Measurements from ENCODE around the gene GPATCH3. TPM values are rescaled to one million over a fixed set of nuclear protein-coding genes. Genes with fewer than 3 reads are reported as not detected.
"Not testable (repeated sequence)": the region's sequence is repeated elsewhere in the genome, so short reads cannot be mapped to it uniquely, and the experiment has no call there.

The GPATCH3 gene
- total and polyA plus RNA-seq, 5 experiments from 2014 or later: 10.9 to 30.3 (median 15.2) TPM

GRCh38 chr1:26848941-26849774 is 51.1 kb downstream of the GPATCH3 start:
- H3K9me3 Mint-ChIP-seq: no peaks in the 10 kb centered on the region
- no peaks in the 10 kb centered on the region for H3K27me3 Mint-ChIP-seq
- peaks cover 0 to 6% (median 3%) of the 10 kb centered on the region in 4 donors for H3K4me1 Mint-ChIP-seq
- H3K27ac Mint-ChIP-seq: peak overlapping the region in 2 of 10 donors; percentile 4 to 34
- ATAC-seq (no peak), DNase-seq (no peak)
- POLR2A ChIA-PET: interaction anchor here (0.6 to 1.2 kb wide), 3 partner anchors 41 to 113 kb away, joined by 3 to 4 read pairs (median 3); partner anchors contain the start of gene GPN2
- H3K4me3 Mint-ChIP-seq: no peak overlapping the region
- peaks cover 0 to 85% (median 21%) of the 10 kb centered on the region in 3 donors for H3K36me3 Mint-ChIP-seq

- Mint-ChIP-seq H3K36me3 (peaks cover 0 to 87% (median 21%) of the 10 kb centered on the region in 3 donors), H3K27me3 (no peaks in the 10 kb centered on the region), H3K4me3 (no peak overlapping the region), H3K9me3 (no peaks in the 10 kb centered on the region), H3K4me1 (peaks cover 0 to 6% (median 3%) of the 10 kb centered on the region in 4 donors), H3K27ac (peak overlapping the region in 2 of 10 donors; percentile 32 to 68)
- no peak for ATAC-seq
- POLR2A ChIA-PET: interaction anchor here (1.2 kb wide), 2 partner anchors 42 to 45 kb away, joined by 3 read pairs; partner anchors contain the start of gene GPN2
- DNase-seq: no peak
Measured at GRCh38 chr1:26848499-26848898, 51.8 kb downstream of the GPATCH3 start.

DNA sequence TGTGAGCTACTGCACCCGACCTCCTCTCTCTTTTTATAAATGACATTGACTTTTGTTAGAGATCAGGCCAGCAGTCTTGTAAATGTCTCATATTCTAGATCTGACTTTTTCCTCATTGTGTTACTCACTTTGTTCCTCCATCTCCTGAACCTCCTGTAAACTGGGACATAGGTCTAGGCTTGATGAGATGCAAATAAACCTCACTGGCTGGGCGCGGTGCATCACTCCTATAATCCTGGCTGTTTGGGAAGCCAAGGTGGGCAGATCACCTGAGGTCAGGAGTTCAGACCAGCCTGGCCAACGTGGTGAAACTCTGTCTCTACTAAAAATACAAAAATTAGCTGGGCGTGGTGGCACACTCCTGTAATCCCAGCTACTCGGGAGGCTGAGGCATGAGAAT is 52.4 kb downstream of the GPATCH3 start:
- H3K36me3 Mint-ChIP-seq: peaks cover 0 to 89% (median 18%) of the 10 kb centered on the region in 3 donors
- POLR2A ChIA-PET: interaction anchor here (1.2 kb wide), 2 partner anchors 43 to 46 kb away, joined by 3 read pairs; partner anchors contain the start of gene GPN2
- not testable (repeated sequence) for H3K4me1 Mint-ChIP-seq, H3K27me3 Mint-ChIP-seq, H3K4me3 Mint-ChIP-seq, ATAC-seq, DNase-seq, H3K9me3 Mint-ChIP-seq
- H3K27ac Mint-ChIP-seq: peak overlapping the region in 2 of 10 donors; percentile 63 to 69

DNA sequence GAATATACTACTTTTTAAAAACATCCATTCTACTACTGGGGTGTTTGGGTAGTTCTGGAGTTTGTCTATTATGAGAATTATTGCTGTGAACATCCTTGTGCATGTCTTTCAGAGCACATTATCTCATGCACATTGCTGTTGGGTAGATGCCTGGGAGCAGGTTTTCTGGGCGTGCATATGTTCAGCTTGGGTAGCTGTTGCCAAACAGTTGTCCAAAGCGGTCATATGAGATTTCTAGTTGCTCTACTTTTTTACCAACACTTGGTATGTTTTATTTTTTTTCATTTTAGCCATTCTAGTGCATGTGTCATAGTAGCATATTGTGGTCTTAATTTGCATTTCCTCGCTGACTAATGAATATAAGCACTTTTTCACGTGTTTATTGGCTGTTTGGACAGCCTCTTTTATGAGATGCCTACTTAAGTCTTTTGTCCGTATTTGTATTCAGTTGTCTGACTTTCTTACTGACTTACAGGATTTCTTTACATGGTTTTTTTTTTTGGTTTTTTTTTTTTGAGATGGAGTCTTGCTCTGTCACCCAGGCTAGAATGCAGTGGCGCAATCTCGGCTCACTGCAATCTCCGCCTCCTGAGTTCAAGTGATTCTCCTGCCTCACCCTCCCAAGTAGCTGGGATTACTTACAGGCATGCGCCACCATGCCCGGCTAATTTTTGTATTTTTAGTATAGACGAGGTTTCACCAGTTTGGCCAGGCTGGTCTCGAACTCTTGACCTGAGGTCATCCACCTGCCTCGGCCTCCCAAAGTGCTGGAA is 55.7 kb downstream of the GPATCH3 start:
- Mint-ChIP-seq H3K27me3 (no peaks in the 10 kb centered on the region), H3K9me3 (no peaks in the 10 kb centered on the region), H3K27ac (peak overlapping the region in 3 of 10 donors; percentile 13 to 81 (median 38)), H3K4me3 (no peak overlapping the region), H3K4me1 (peaks cover 0 to 10% (median 3%) of the 10 kb centered on the region in 4 donors), H3K36me3 (peaks cover 0 to 83% (median 13%) of the 10 kb centered on the region in 3 donors)
- POLR2A ChIA-PET: no interaction called here
- ATAC-seq (no peak), DNase-seq (no peak)

Other genes starting within 250 kb of the GPATCH3 start
- 100 to 1,000 TPM; 123 TPM for gene ARID1A, start 204.5 kb downstream of the GPATCH3 start, total RNA-seq
- gene ARID1A, start 204.5 kb downstream of the GPATCH3 start, polyA plus RNA-seq: 10 to 100 TPM; 21.2 to 32.0 (median 28.9) TPM
- 10 to 100 TPM; 25.2 to 27.2 TPM for gene PIGV, start 112.5 kb downstream of the GPATCH3 start, total RNA-seq
- 10 to 100 TPM in 1 of 3 donors, 1 to 10 TPM in 2; 8.2 to 14.4 (median 9.6) TPM for gene PIGV, start 112.5 kb downstream of the GPATCH3 start, polyA plus RNA-seq
- gene ZDHHC18, start 73.8 kb downstream of the GPATCH3 start, total RNA-seq: 10 to 100 TPM; 29.9 to 37.4 TPM
- gene ZDHHC18, start 73.8 kb downstream of the GPATCH3 start, polyA plus RNA-seq: 10 to 100 TPM in 2 of 3 donors, 1 to 10 TPM in 1; 4.6 to 17.2 (median 12.8) TPM
- under 1 TPM; 0.38 to 0.47 TPM for gene SFN, start 37.3 kb downstream of the GPATCH3 start, total RNA-seq
- gene SFN, start 37.3 kb downstream of the GPATCH3 start, polyA plus RNA-seq: not detected
- gene GPN2, start 10.2 kb downstream of the GPATCH3 start, total RNA-seq: 10 to 100 TPM; 30.3 to 35.4 TPM
- gene GPN2, start 10.2 kb downstream of the GPATCH3 start, polyA plus RNA-seq: 10 to 100 TPM in 2 of 3 donors, 1 to 10 TPM in 1; 9.7 to 14.8 (median 12.5) TPM
- gene NR0B2, start 13.5 kb upstream of the GPATCH3 start, total RNA-seq: not detected
- under 1 TPM in 1 of 3 donors, not detected in 2; 0.18 TPM for gene NR0B2, start 13.5 kb upstream of the GPATCH3 start, polyA plus RNA-seq
- 10 to 100 TPM; 46.6 to 48.8 TPM for gene NUDC, start 21.3 kb upstream of the GPATCH3 start, total RNA-seq
- 100 to 1,000 TPM; 104 to 131 (median 120) TPM for gene NUDC, start 21.3 kb upstream of the GPATCH3 start, polyA plus RNA-seq
- 1 to 10 TPM; 2.8 to 3.5 TPM for gene KDF1, start 60.0 kb upstream of the GPATCH3 start, total RNA-seq
- gene KDF1, start 60.0 kb upstream of the GPATCH3 start, polyA plus RNA-seq: 1 to 10 TPM; 2.8 to 7.7 (median 6.9) TPM
- not detected for gene TRNP1, start 93.2 kb upstream of the GPATCH3 start, total RNA-seq
- gene TRNP1, start 93.2 kb upstream of the GPATCH3 start, polyA plus RNA-seq: not detected
- gene TENT5B, start 112.4 kb upstream of the GPATCH3 start, total RNA-seq: not detected
- gene TENT5B, start 112.4 kb upstream of the GPATCH3 start, polyA plus RNA-seq: not detected

Measured in naive thymus-derived CD8-positive, alpha-beta T cell (primary cell).